Skin of body (tissue), 2 donors: ENCODE results near the gene DNAAF1. TPM values are rescaled to one million over a fixed set of nuclear protein-coding genes. Genes with fewer than 3 reads are reported as not detected.

ENCODE experiments used
- DNase-seq: peaks from one replicate; lab custom pipeline; 2025; lab: John Stamatoyannopoulos, UW
- total RNA-seq: library from RNA; depleted of rRNA; stranded (reverse); fragments of >200 nt; gene quantifications from one replicate; pipeline ENCODE4 v1.2.3, GENCODE V29; 2014

Gene DNAAF1
- total RNA-seq, 1 donor from 2014 or later, result not detected

DNA sequence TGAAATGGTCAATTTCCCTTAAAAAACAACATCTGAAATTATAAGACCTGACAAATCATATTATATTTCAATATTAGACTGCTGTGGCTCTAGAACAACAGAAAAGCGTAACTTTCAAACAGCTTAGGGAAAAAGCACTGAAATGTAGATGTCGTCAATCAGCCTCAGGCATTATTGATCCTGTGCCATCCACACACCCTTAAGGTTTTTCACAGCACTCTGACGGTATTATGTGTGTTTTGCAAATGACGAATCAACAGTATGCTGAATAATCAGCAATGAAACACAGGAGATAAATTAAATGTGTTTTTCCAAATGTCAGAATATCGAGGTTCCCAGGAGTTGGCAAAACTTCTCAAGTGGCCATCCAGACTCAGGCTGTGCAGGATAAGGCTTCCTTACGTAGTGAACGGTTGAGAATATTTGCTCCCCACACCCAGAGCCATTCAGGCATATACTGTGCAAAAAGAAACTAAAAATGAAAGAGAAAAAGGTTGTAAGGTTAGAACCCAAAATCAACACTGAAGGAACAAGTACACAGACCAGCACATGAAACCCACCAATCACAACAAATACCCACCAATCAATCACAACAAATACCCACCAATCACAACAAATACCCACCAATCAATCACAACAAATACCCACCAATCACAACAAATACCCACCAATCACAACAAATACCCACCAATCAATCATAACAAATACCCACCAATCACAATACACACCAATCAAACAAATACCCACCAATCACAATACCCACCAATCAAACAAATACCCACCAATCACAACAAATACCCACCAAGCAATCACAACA, 20.6 kb upstream of the DNAAF1 start:
- no peak for DNase-seq

DNA sequence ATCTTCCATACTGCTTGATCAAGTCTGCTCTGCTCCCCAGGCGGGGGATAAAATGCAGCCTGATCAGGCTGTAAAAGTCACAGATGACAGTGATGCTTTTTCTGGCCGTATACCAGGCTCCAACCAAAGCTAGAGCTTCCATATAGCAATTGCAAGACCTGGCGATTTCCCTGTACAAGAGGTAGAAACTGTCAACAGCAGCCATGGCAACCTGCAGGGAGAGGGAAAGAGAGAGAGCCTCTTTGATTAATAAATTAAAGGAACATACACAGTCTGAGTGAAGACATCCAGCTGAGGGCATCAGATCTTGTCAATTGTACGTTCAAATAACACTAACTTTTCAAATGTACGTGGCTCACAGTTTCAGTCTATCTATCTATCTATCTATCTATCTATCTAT, 14.0 kb upstream of the DNAAF1 start:
- DNase-seq, result no peak

DNA sequence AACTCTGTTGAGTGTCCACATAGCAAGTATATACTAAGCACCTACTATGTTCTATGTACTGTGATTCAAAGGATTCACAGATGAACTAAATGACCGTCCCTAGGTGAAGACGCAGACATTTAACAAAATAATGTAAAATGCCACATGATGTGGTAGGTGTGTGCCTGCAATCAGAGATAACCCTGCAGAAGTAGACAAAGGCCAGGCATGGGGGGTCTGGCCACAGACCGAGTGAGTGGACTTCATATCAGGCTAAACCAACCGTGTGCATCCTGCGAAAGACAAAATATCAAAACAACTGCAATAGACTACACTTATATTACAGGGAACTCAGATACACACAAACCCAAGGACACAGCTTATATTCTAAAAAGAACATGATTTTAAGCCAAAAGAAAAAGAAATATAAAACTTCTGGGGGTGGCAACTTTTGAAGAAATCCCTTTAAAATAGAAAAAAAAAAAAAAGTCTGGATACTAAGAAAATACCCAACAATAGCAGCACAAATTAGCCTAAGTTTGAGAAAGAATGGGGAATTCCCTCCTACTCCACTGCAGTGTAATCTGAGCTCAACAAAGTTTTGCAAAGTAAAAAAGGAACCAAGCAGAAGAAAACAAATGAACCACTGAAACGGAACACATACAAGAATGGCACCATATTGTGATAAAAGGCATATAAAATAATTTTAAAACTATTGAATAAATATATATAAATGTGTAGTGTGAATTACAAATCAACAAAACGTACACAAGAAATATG, 12.4 kb upstream of the DNAAF1 start:
- no peak for DNase-seq

DNA sequence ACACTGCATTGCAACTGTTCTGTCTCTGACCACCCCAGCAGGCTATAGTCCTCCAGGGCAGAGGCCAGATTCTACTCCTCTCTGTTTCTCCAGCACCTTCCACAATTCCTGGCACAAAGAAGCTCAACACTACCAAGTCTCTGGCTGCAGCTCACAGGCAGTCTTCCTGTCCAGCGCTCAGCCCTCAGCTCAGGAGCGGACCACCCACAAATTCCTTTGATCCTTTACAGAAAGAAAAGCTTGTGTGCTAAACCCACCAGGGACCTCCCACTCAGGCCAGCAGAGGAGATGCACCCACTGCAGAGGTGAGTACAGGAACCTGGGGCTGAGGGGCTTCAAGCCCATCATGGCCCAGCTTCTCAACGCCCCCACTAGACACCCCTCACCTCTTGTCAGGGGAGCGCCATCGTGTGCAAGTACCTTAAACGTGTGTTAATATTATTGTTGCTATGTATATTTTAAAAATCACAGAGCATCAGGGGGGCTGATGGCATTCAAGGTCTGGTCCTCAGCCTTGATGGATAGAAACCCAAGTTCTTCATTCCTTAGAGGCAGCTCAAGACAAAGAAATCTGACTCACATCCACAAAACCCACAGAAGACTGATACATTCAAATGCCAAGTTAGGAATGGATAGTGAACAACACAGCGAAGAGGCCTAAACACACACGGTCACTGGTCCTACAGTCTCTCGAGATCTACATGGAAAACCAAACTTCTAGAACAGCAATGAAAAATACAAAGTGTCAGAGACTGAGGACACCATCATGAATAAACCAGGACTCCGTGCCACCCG, 8.6 kb upstream of the DNAAF1 start:
- DNase-seq, result no peak

DNA sequence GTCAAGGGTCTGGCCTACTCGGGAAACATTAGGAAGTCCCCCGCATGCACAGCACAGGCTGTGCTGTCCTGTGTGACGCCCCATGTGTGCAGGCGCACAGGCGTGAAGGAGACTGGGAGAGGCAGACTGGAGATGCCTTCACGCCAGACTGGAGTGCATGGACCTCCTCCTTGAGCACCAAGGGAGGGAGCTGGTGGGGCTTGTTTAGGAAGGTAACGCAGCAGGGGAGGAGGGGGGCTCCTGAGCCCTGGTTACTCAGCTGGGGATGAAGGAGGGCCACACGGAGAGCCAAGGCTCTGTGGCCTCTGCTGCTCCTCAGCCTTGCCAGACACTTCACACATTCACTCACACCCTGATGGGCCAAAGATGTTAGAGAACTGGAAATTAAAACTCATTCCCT, 7.8 kb upstream of the DNAAF1 start:
- DNase-seq, result no peak

DNA sequence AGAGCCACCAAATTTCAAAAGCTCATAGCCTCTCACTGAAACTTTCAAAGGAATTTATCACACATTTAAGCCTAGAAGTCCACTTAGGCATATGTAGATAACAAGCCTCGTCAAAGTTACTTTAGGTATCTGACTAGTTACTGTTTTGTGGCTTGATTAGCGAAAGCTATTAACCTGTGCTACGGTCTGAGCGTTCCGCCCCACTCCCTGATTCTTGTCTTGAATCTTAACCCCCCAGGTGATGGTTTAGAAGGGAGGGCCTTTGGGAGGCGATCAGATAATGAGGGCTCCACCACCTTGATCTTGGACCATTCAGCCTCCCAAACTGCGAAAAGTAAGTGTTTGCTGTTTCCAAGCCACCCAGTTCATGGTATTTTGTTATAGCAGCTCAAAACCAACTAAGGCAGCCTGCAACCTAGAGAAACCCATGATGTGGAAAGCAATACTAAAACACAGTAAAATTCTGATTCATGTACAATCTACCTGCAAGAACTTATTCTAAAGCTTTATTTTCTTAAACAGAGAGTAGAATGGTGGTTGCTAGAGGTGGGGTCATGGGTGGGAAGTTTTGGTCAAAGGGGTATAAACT, 7.2 kb upstream of the DNAAF1 start:
- no peak for DNase-seq

DNA sequence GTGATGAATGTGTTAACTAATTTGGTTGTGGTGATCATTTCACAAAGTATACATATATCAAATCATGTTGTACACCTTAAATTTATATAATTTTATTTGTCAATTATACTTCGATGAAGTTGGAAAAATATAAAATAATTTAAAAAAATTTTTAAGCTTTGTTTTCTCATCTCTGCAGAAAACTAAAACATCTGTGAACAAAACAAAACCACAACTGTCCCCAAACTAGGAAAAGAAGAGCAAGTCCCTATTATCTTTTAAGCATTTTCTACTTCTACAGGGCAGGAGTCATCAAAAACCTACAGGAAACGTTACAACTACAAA, 6.6 kb upstream of the DNAAF1 start:
- no peak for DNase-seq

DNA sequence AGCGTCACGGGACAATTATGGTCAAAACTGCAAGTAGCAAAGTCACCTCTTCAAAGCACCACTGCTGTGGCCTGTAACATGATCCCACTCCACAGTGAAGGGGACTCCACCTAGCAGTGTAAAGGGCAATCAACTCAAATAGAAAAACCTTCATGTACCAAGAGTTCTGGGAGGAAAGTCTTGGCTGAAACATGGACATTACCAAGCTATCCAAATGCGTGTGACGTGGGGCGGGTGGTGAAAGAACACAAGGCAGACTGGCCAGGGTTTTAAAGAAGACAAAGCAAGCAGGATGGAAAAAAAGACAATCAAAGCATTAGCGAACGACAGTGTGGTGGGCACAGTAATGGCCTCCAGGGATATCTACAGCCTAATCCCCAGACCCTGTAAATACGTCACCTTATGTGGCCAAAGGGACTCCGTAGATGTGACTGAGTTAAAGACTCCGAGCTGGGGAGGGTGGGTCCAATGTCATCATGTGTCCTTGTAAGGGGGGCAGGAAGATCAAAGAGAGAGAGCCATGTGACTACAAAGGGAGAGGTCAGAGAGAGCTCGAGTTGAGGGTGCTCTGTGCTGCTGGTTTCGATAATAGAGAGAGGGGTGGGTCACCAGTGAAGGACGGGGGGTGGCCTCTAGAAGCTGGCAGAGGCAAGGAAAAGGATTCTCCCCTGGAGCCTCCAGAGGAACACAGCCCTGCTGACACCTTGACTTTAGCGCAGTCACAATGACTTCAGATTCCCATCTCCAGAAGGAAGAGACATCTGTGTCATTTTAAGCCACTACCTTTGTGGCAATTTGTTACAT, 6.1 kb upstream of the DNAAF1 start:
- DNase-seq, result no peak

DNA sequence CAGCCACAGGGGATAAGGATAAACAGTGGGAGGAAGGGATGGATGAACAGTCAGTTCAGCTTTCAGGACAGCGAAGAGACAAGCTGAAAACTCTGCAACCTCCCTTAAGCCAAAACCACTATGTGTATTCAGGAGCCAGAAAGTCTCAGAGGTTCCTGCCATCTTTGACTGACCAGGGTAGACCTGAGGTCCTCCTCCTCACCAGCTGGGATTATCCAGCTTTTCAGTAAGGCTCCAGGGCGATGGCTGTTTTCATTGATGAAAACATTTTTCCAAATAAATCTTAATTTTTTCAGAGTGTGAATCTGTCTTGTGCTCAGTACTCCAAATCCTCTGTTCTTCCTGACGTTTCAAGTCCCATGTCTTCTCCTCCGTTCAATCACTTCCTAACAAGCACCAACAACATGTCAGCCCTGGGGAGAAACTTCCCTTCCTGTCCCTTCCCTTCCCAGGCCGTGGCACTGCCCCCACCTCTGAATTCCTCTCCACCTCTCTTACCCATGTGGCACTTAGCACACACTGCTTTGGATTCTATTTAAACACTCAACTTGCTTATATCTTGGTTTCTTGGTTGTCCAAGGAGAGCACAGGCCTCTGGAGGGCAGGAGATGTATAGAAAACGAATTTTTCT, 5.4 kb upstream of the DNAAF1 start:
- no peak for DNase-seq

DNA sequence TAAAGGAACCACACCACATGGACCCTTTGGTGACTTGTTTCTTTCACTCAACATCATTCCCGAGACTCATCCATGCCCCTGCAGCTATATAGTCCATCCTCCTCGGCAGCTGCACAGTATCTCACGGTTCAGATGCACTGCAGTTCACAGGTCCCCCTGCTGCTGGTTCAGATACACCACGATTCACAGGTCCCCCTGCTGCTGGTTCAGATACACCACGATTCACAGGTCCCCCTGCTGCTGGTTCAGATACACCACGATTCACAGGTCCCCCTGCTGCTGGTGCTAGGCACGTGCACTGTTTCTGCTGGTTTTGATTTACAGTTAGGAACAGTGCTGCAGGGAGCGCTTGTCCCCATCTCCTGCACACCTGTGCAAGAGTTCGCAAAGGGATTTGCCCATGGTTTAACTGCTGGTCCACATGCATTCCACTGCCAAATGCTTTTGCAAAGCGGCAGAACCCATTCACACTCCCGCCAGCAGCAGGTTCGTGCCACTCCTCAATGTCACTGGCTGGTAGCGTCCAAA, 3.9 kb upstream of the DNAAF1 start:
- DNase-seq, result no peak

DNA sequence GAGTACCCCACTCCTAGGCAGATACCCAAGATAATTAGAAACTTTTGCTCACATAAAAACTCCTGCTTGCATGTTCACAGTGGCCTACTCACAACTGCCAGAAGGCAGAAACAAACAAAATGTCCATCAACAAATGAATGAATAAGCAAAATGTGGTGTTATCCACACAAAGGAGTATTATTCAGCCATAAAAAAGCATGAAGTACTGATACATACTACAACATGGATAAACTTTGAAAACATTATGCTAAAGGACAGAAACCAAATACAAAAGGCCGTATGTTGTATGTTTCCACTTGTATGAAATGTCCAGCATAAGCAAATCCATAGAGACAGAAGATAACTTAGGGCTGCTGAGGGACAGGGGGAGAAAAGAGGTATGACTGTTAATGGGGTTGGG, 2.0 kb upstream of the DNAAF1 start:
- DNase-seq, result no peak

DNA sequence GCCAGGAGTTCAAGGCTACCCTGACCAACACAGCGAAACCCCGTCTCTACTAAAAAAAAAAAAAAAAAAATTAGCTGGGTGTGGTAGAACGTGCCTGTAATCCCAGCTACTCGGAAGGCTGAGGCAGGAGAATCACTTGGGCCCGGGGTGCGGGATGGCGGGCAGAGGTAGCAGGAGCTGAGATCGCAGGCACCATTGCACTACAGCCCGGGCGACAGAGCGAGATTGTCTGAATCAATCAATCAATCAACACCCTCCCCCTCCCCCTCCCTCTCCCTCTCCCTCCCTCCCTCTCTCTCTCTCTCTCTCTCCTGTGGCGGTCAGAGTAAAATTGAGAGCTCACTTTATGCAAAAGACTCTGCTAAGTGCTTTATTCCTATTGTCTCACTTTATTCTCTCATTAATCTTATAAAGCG, 1.3 kb upstream of the DNAAF1 start:
- DNase-seq, result no peak

DNA sequence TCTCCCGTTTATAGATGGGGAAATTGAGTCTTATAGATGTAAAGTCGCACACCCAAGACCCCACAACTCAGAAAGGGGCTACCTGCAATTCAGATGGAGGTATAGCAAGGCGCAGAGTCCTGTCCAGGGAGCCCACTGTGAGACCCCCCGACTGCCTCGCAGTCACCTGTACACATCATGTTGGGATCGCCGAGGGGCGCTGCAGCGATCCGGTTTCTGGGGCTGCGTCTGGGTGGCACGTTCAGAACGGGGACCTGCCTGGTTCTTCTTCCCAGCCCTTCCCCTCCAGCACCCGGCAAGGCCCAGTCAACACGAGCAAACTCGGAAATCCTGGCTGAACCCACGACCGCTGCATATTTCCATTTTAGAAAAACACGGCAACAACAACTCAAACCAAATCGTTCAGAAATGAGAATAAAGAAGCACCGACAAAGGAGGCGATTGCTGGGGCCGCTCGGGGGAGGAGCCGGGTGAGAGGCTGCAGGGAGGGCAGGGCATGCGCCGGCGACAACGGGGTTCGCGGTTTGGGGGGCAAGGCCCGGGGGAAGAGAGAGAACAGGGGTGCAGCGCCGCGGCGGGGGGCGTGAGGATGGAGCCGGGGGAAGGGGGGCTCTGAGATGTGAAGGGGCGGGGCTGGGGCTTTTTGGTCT, 774 bp upstream of the DNAAF1 start:
- no peak for DNase-seq

DNA sequence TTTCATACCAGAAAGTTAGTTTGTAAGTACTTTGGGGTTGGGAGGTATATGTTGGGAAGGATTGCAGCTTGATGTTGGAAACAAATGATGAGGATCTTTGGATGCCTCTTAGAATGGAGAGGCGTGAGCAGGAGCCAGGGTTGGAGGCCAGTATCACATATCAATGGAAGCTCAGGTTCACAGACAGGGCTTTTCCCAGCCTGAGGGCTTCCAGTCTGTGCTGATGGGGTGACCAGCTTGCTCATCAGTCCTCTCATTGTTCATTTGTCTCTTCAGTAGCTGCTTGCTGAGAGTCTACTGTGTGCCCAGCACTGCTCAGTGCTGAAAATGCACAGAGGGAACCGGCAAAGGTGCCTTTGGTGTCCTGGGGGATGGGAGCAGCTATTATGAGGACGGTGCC, 5.8 kb downstream of the DNAAF1 start:
- DNase-seq, result no peak

DNA sequence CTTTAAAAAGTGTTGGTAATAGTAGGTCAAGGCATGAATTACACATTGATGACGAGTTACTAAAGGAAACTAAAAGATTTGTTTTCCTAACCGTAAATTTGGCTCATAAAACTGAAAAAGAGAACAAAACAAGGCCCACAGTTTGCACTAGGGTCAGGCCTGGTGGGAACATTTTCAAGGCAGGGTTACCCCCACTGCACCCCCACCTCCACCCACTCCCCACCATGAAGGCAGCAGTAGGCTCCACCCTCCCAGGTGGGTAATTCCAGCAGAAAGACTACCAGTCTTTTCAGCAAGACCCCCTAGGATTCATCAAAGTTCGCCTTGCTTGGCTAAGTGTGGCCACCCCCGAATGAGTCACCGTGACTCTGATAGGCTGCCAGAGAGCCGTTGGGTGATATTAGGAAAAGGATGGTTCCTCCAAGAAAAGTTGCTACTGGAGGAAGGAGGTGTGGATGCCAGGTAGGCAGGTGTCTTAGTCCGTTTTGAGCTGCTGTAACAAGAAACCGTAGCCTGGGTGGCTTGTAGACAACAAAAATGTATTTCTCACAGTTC, 8.6 kb downstream of the DNAAF1 start:
- DNase-seq, result no peak

DNA sequence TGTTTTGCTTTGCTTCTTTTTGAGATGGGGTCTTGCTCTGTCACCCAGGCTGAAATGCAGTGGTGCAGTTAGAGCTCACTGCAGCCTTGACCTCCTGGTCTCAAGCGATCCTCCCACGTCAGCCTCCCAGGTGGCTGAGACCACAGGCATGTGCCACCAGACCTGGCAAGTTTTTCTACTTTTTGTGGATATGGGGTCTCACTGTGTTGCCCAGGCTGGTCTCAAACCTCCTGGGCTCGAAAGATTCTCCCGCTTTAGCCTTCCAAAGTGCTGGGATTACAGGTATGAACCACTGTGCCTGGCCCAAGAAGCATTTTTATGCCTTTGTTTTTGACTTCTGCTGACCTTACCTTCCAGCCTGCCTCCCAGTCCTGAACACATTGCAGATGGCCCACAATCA, 10.1 kb downstream of the DNAAF1 start:
- no peak for DNase-seq

DNA sequence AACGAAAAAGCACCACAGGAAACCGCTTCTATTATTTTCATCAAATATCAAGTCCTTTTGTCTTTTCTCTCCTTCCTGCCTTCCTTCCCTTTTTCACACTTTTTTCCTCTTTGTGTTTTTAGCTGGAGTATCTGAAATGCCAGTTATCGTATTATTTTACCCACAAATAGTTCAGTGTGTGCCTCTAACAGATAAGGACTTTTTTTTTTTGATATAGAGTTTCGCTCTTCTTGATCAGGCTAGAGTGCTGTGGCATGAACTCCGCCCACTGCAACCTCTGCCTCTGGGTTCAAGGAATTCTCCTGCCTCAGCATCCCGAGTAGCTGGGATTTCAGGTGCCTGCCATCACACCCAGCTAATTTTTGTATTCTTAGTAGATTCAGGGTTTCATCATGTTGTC, 10.7 kb downstream of the DNAAF1 start:
- no peak for DNase-seq

DNA sequence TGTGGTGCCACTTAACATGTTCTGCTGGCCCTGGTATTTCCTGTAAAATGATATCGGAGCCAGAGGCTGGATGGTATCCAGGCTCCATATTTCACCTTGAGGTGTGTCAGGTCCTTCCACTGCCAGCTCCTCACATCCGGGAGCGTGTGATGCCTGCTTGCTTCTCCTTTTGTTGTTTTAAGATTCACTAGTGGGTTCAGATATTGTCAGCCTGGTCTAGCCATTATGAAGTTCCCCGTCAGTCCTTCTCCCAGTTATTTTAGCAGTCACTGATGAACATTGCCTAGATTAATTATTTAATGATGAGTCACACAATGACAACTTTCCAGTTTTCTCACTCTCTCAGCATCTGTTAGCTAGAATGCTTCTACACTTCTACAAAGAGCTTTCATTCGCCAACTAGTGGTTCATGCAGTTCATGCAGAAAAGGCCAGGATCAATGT, 11.3 kb downstream of the DNAAF1 start:
- no peak for DNase-seq

DNA sequence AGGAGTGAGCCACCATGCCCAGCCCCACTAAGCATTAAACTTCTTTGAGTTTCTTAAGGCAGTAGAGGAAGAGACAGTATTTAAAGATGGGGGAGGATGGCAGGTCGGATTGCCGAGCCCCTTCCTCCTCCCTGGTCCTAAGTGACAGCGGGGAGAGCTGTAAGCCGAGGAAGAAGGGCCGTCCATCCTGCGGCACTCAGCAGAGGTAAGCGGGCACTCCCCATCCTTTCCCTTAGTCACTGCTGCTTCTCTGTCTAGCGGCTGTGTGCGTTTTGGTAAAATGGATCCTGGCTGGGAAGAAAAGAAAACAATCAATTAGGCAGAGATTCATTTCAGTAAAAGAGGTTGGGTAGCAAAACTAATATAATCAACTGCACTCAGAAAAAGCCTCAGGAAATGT, 13.9 kb downstream of the DNAAF1 start:
- no peak for DNase-seq
